ENCODE results near the gene STON1. TPM values are rescaled to one million over a fixed set of nuclear protein-coding genes. Genes with fewer than 3 reads are reported as not detected.

Gene STON1
- total and polyA plus RNA-seq, 4 donors: 0.90 to 3.8 (median 1.2) TPM

GRCh38 chr2:48578313-48578712, 48.4 kb downstream of the STON1 start:
- Histone ChIP-seq H3K36me3 (ENCODE audit: control insufficient read depth in 4 of 4, insufficient read depth in 3 of 4, low read depth in 1 of 4, low read length in 3 of 4) (no peaks in the 10 kb centered on the region), H3K9ac (ENCODE audit: low read depth in 1 of 2, low read length in 2 of 2) (no peak overlapping the region), H3K4me3 (ENCODE audit: low read depth in 1 of 3, low read length in 3 of 3) (no peak overlapping the region), H3K27ac (ENCODE audit: low read depth in 1 of 2, low read length in 2 of 2) (no peak overlapping the region), H3K4me1 (ENCODE audit: control insufficient read depth in 4 of 4, insufficient read depth in 4 of 4, low read length in 3 of 4) (no peaks in the 10 kb centered on the region), H3K27me3 (ENCODE audit: control insufficient read depth in 4 of 4, insufficient read depth in 4 of 4, low read length in 3 of 4) (no peaks in the 10 kb centered on the region), H3K9me3 (ENCODE audit: control insufficient read depth in 4 of 4, low read length in 3 of 4) (no peaks in the 10 kb centered on the region)
- DNase-seq (ENCODE audit: low spot score): no peak
- 81% methylated on average over 4 of the region's 4 CpGs for WGBS
- TF ChIP-seq ATF3 (IDR thresholded peaks at IDR 0.05) (no peak), CTCF (IDR thresholded peaks at IDR 0.05; ENCODE audit: low read depth, low read length, missing input control) (no peak), FOXA1 (IDR thresholded peaks at IDR 0.05) (no peak), SP1 (IDR thresholded peaks at IDR 0.05) (no peak), RAD21 (IDR thresholded peaks at IDR 0.05) (no peak), MAX (IDR thresholded peaks at IDR 0.05) (no peak), GABPA (IDR thresholded peaks at IDR 0.05 in 1 of 2, conservative IDR thresholded peaks at IDR 0.05 in 1 of 2) (no peak)

GRCh38 chr2:48583961-48584360, 54.0 kb downstream of the STON1 start:
- no peak for DNase-seq (ENCODE audit: low spot score)
- 92% methylated on average over 3 of the region's 3 CpGs for WGBS

More at GRCh38 chr2:48583961-48584360, 54.0 kb downstream of the STON1 start:
- Histone ChIP-seq H3K9me3 (ENCODE audit: control insufficient read depth in 4 of 4, low read length in 3 of 4) (no peaks in the 10 kb centered on the region), H3K9ac (ENCODE audit: low read depth in 1 of 2, low read length in 2 of 2) (no peak overlapping the region), H3K4me1 (ENCODE audit: control insufficient read depth in 4 of 4, insufficient read depth in 4 of 4, low read length in 3 of 4) (no peaks in the 10 kb centered on the region), H3K27me3 (ENCODE audit: control insufficient read depth in 4 of 4, insufficient read depth in 4 of 4, low read length in 3 of 4) (no peaks in the 10 kb centered on the region), H3K36me3 (ENCODE audit: control insufficient read depth in 4 of 4, insufficient read depth in 3 of 4, low read depth in 1 of 4, low read length in 3 of 4) (no peaks in the 10 kb centered on the region), H3K27ac (ENCODE audit: low read depth in 1 of 2, low read length in 2 of 2) (no peak overlapping the region), H3K4me3 (ENCODE audit: low read depth in 1 of 3, low read length in 3 of 3) (no peak overlapping the region)
- TF ChIP-seq REST (IDR thresholded peaks at IDR 0.05): no peak
- TF ChIP-seq GABPA (IDR thresholded peaks at IDR 0.05 in 1 of 2, conservative IDR thresholded peaks at IDR 0.05 in 1 of 2): no peak
- TF ChIP-seq ATF3 (IDR thresholded peaks at IDR 0.05): no peak
- TF ChIP-seq RAD21 (IDR thresholded peaks at IDR 0.05): no peak
- TF ChIP-seq HNF4A (conservative IDR thresholded peaks at IDR 0.05): no peak
- no peak for TF ChIP-seq ZBTB33 (IDR thresholded peaks at IDR 0.05)
- no peak for TF ChIP-seq HNF4G (IDR thresholded peaks at IDR 0.05)
- no peak for TF ChIP-seq FOXA2 (IDR thresholded peaks at IDR 0.05)
